Measurements from ENCODE around the gene RCOR1.
A peak's percentile ranks its signal among the peaks of the same experiment; 100 is the strongest.
"Not testable (repeated sequence)": the region's sequence is repeated elsewhere in the genome, so short reads cannot be mapped to it uniquely, and the experiment has no call there.

RCOR1 gene

GRCh38 chr14:102630405-102630804 is 38.0 kb downstream of the RCOR1 start:
- no peak for DNase-seq (ENCODE audit: low read depth in 1 of 2, low spot score in 1 of 2)
- Histone ChIP-seq H3K27me3 (ENCODE audit: insufficient read depth, poor library complexity, severe bottlenecking) (no peaks in the 10 kb centered on the region), H3K4me3 (replicated peaks; ENCODE audit: insufficient read depth, low read length) (no peak overlapping the region), H3K27ac (replicated peaks) (peak overlapping the region; percentile 43)
- TF ChIP-seq, protein P1, sequence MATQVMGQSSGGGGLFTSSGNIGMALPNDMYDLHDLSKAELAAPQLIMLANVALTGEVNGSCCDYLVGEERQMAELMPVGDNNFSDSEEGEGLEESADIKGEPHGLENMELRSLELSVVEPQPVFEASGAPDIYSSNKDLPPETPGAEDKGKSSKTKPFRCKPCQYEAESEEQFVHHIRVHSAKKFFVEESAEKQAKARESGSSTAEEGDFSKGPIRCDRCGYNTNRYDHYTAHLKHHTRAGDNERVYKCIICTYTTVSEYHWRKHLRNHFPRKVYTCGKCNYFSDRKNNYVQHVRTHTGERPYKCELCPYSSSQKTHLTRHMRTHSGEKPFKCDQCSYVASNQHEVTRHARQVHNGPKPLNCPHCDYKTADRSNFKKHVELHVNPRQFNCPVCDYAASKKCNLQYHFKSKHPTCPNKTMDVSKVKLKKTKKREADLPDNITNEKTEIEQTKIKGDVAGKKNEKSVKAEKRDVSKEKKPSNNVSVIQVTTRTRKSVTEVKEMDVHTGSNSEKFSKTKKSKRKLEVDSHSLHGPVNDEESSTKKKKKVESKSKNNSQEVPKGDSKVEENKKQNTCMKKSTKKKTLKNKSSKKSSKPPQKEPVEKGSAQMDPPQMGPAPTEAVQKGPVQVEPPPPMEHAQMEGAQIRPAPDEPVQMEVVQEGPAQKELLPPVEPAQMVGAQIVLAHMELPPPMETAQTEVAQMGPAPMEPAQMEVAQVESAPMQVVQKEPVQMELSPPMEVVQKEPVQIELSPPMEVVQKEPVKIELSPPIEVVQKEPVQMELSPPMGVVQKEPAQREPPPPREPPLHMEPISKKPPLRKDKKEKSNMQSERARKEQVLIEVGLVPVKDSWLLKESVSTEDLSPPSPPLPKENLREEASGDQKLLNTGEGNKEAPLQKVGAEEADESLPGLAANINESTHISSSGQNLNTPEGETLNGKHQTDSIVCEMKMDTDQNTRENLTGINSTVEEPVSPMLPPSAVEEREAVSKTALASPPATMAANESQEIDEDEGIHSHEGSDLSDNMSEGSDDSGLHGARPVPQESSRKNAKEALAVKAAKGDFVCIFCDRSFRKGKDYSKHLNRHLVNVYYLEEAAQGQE (IDR thresholded peaks at IDR 0.05; ENCODE audit: insufficient replicate concordance, low read depth) = no peak
- TF ChIP-seq POLR2AphosphoS5 (IDR thresholded peaks at IDR 0.05; ENCODE audit: low read depth) = no peak
- no peak for TF ChIP-seq CTCF (IDR thresholded peaks at IDR 0.05; ENCODE audit: insufficient read depth, low read length)
- no peak for TF ChIP-seq SPI1 (IDR thresholded peaks at IDR 0.05; ENCODE audit: borderline replicate concordance, low read depth)
- TF ChIP-seq GABPA (IDR thresholded peaks at IDR 0.05; ENCODE audit: low read depth) = no peak

- TF ChIP-seq POLR2AphosphoS5 (IDR thresholded peaks at IDR 0.05; ENCODE audit: low read depth) = no peak
- no peak for TF ChIP-seq GABPA (IDR thresholded peaks at IDR 0.05; ENCODE audit: low read depth)
- TF ChIP-seq, protein P1 (IDR thresholded peaks at IDR 0.05; ENCODE audit: insufficient replicate concordance, low read depth) = no peak
- TF ChIP-seq SPI1 (IDR thresholded peaks at IDR 0.05; ENCODE audit: borderline replicate concordance, low read depth) = no peak
- TF ChIP-seq CTCF (IDR thresholded peaks at IDR 0.05; ENCODE audit: insufficient read depth, low read length) = no peak
- no peak overlapping the region for H3K4me3 ChIP-seq (replicated peaks; ENCODE audit: insufficient read depth, low read length)
- H3K27me3 ChIP-seq (ENCODE audit: insufficient read depth, poor library complexity, severe bottlenecking) = no peaks in the 10 kb centered on the region
- no peak overlapping the region for H3K27ac ChIP-seq (replicated peaks)
- no peak for DNase-seq (ENCODE audit: low read depth in 1 of 2, low spot score in 1 of 2)
These were observed 38.4 kb downstream of the RCOR1 start for GRCh38 chr14:102630881-102631280.

GRCh38 chr14:102633906-102634595 is 41.6 kb downstream of the RCOR1 start:
- Histone ChIP-seq H3K27ac (replicated peaks) (no peak overlapping the region), H3K27me3 (ENCODE audit: insufficient read depth, poor library complexity, severe bottlenecking) (no peaks in the 10 kb centered on the region), H3K4me3 (replicated peaks; ENCODE audit: insufficient read depth, low read length) (no peak overlapping the region)
- DNase-seq (ENCODE audit: low read depth in 1 of 2, low spot score in 1 of 2) = no peak
- TF ChIP-seq CTCF (IDR thresholded peaks at IDR 0.05; ENCODE audit: insufficient read depth, low read length) = no peak
- TF ChIP-seq GABPA (IDR thresholded peaks at IDR 0.05; ENCODE audit: low read depth) = no peak
- TF ChIP-seq, protein P1 (IDR thresholded peaks at IDR 0.05; ENCODE audit: insufficient replicate concordance, low read depth) = no peak
- no peak for TF ChIP-seq POLR2AphosphoS5 (IDR thresholded peaks at IDR 0.05; ENCODE audit: low read depth)
- no peak for TF ChIP-seq SPI1 (IDR thresholded peaks at IDR 0.05; ENCODE audit: borderline replicate concordance, low read depth)

DNA sequence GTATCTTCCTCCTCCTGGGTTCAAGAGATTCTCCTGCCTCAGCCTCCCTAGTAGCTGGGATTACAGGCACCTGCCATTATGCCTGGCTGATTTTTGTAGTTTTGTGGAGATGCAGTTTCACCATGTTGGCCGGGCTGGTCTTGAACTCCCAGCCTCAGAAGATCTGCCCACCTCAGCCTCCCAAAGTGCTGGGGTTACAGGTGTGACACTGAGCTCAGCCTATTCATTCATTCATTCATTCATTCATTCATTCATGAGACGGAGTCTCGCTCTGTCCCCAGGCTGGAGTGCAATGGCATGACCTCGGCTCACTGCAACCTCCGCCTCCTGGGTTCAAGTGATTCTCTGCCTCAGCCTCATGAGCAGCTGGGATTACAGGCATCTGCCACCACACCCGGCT is 47.2 kb downstream of the RCOR1 start:
- not testable (repeated sequence) for H3K27ac ChIP-seq (replicated peaks); H3K4me3 ChIP-seq (replicated peaks; ENCODE audit: insufficient read depth, low read length); H3K27me3 ChIP-seq (ENCODE audit: insufficient read depth, poor library complexity, severe bottlenecking); DNase-seq (ENCODE audit: low read depth in 1 of 2, low spot score in 1 of 2)

All from HL-60 (cell line).